Measurements from ENCODE around the gene EFNB2. TPM values are rescaled to one million over a fixed set of nuclear protein-coding genes. Genes with fewer than 3 reads are reported as not detected.

EFNB2 gene
- total RNA-seq, 4 donors from 2014 or later = 17.1 to 45.4 (median 28.3) TPM

- TF ChIP-seq POLR2AphosphoS5 (IDR thresholded peaks at IDR 0.05) (no peak), CTCF (IDR thresholded peaks at IDR 0.05) (no peak), POLR2A (IDR thresholded peaks at IDR 0.05) (no peak), EP300 (IDR thresholded peaks at IDR 0.05) (no peak)
- DNase-seq (ENCODE audit: low spot score in 2 of 2) = no peak
- no peaks in the 10 kb centered on the region for H3K9me3 ChIP-seq
- no peaks in the 10 kb centered on the region for H3K27me3 ChIP-seq
- H3K4me3 ChIP-seq = no peak overlapping the region
- H3K36me3 ChIP-seq = no peaks in the 10 kb centered on the region
- H3K27ac ChIP-seq = no peak overlapping the region
- WGBS = 17% methylated on average over 12 of the region's 12 CpGs
- H3K4me1 ChIP-seq = peaks cover 9% of the 10 kb centered on the region
These were observed 50.8 kb downstream of the EFNB2 start for GRCh38 chr13:106484537-106485193.

- Histone ChIP-seq H3K36me3 (no peaks in the 10 kb centered on the region), H3K27me3 (no peaks in the 10 kb centered on the region), H3K4me1 (peaks cover 9% of the 10 kb centered on the region), H3K4me3 (no peak overlapping the region), H3K27ac (no peak overlapping the region), H3K9me3 (no peaks in the 10 kb centered on the region)
- TF ChIP-seq CTCF (IDR thresholded peaks at IDR 0.05) (no peak), POLR2A (IDR thresholded peaks at IDR 0.05) (no peak), POLR2AphosphoS5 (IDR thresholded peaks at IDR 0.05) (no peak), EP300 (IDR thresholded peaks at IDR 0.05) (no peak)
- no peak for DNase-seq (ENCODE audit: low spot score in 2 of 2)
- WGBS = 63% methylated on average over 9 of the region's 9 CpGs
These were observed 51.4 kb downstream of the EFNB2 start for GRCh38 chr13:106484084-106484483.

- H3K36me3 ChIP-seq = no peaks in the 10 kb centered on the region
- H3K9me3 ChIP-seq = no peaks in the 10 kb centered on the region
- H3K4me1 ChIP-seq = peaks cover 9% of the 10 kb centered on the region
- 92% methylated on average over 4 of the region's 4 CpGs for WGBS
- no peak for DNase-seq (ENCODE audit: low spot score in 2 of 2)
- no peak for TF ChIP-seq CTCF (IDR thresholded peaks at IDR 0.05)
- no peak for TF ChIP-seq EP300 (IDR thresholded peaks at IDR 0.05)
- no peak for TF ChIP-seq POLR2A (IDR thresholded peaks at IDR 0.05)
- no peak for TF ChIP-seq POLR2AphosphoS5 (IDR thresholded peaks at IDR 0.05)
- H3K27ac ChIP-seq = no peak overlapping the region
- no peak overlapping the region for H3K4me3 ChIP-seq
- no peaks in the 10 kb centered on the region for H3K27me3 ChIP-seq
These were observed 53.5 kb downstream of the EFNB2 start for GRCh38 chr13:106481919-106482318.

GRCh38 chr13:106480351-106480910 is 55.0 kb downstream of the EFNB2 start:
- H3K4me3 ChIP-seq = no peak overlapping the region
- no peak overlapping the region for H3K27ac ChIP-seq
- no peaks in the 10 kb centered on the region for H3K36me3 ChIP-seq
- 67% methylated on average over 5 of the region's 5 CpGs for WGBS
- H3K9me3 ChIP-seq = no peaks in the 10 kb centered on the region
- H3K4me1 ChIP-seq = peaks cover 9% of the 10 kb centered on the region
- DNase-seq (ENCODE audit: low spot score in 2 of 2) = no peak
- TF ChIP-seq POLR2AphosphoS5 (IDR thresholded peaks at IDR 0.05) = no peak
- no peak for TF ChIP-seq POLR2A (IDR thresholded peaks at IDR 0.05)
- TF ChIP-seq CTCF (IDR thresholded peaks at IDR 0.05) = no peak
- no peak for TF ChIP-seq EP300 (IDR thresholded peaks at IDR 0.05)
- no peaks in the 10 kb centered on the region for H3K27me3 ChIP-seq

- no peaks in the 10 kb centered on the region for H3K36me3 ChIP-seq
- no peak for DNase-seq (ENCODE audit: low spot score in 2 of 2)
- WGBS = 93% methylated on average over 15 of the region's 15 CpGs
- no peak for TF ChIP-seq CTCF (IDR thresholded peaks at IDR 0.05)
- no peak for TF ChIP-seq POLR2A (IDR thresholded peaks at IDR 0.05)
- TF ChIP-seq POLR2AphosphoS5 (IDR thresholded peaks at IDR 0.05) = no peak
- H3K4me3 ChIP-seq = no peak overlapping the region
- peaks cover 9% of the 10 kb centered on the region for H3K4me1 ChIP-seq
- H3K27me3 ChIP-seq = no peaks in the 10 kb centered on the region
- no peak overlapping the region for H3K27ac ChIP-seq
- H3K9me3 ChIP-seq = no peaks in the 10 kb centered on the region
These were observed 55.5 kb downstream of the EFNB2 start for GRCh38 chr13:106479929-106480328.
